HEK293 (cell line): ENCODE measurements around the gene ZIK1.

Experiments used
- TF ChIP-seq, protein P1 (sequence below): fragments of 450-650 bp; formaldehyde crosslinking; IDR thresholded peaks from 2 replicates; pipeline ENCODE4 v1.5.1; 2016; ENCODE audit warnings: missing biosample characterization, missing genetic modification characterization
- TF ChIP-seq, protein P2 (sequence below): fragments of 450-650 bp; formaldehyde crosslinking; IDR thresholded peaks from 2 replicates; pipeline ENCODE4 v1.5.1; 2016; ENCODE audit warnings: missing biosample characterization, missing genetic modification characterization, low read depth

DNA sequence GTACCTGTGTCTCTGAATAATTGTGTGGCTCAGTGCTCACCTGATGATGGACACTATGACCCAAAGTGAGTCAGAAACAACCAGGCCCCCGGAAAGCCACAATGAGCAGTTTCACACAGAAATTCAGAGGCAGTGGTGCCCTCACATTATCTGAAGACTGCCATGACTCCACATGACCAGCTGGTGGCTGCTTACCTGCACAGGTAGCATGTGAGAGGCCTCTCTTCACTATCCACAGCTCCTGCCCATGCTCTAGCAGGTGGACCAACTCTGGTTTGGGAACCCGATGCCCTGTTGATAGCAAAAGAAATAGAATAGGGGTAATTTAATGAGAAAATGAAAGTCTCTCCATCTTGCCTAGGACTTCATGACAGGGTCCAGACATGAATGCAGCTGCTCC, 31.5 kb upstream of the ZIK1 start:
- TF ChIP-seq, protein P1, sequence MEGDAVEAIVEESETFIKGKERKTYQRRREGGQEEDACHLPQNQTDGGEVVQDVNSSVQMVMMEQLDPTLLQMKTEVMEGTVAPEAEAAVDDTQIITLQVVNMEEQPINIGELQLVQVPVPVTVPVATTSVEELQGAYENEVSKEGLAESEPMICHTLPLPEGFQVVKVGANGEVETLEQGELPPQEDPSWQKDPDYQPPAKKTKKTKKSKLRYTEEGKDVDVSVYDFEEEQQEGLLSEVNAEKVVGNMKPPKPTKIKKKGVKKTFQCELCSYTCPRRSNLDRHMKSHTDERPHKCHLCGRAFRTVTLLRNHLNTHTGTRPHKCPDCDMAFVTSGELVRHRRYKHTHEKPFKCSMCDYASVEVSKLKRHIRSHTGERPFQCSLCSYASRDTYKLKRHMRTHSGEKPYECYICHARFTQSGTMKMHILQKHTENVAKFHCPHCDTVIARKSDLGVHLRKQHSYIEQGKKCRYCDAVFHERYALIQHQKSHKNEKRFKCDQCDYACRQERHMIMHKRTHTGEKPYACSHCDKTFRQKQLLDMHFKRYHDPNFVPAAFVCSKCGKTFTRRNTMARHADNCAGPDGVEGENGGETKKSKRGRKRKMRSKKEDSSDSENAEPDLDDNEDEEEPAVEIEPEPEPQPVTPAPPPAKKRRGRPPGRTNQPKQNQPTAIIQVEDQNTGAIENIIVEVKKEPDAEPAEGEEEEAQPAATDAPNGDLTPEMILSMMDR (tag by site-specific recombination) = no peak
- TF ChIP-seq, protein P2, sequence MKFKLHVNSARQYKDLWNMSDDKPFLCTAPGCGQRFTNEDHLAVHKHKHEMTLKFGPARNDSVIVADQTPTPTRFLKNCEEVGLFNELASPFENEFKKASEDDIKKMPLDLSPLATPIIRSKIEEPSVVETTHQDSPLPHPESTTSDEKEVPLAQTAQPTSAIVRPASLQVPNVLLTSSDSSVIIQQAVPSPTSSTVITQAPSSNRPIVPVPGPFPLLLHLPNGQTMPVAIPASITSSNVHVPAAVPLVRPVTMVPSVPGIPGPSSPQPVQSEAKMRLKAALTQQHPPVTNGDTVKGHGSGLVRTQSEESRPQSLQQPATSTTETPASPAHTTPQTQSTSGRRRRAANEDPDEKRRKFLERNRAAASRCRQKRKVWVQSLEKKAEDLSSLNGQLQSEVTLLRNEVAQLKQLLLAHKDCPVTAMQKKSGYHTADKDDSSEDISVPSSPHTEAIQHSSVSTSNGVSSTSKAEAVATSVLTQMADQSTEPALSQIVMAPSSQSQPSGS = no peak
